HG03571 (cell line): Measurements from ENCODE around the gene MC3R.
"Not testable (repeated sequence)": the region's sequence is repeated elsewhere in the genome, so short reads cannot be mapped to it uniquely, and the experiment has no call there.

Experiments used
- ATAC-seq: cut with Tn5 transposase; IDR thresholded peaks from one replicate; pipeline ENCODE4 v1.9.1; 2021; ENCODE audit not compliant: unreplicated experiment

Gene MC3R

GRCh38 chr20:56247954-56248782 lies at the start of gene MC3R:
TSS of gene MC3R (plus strand) at chr20:56248732. CDS start at chr20:56248844, 112 bp downstream.
- no peak for ATAC-seq

- ATAC-seq = no peak
These were observed 48.1 kb upstream of the MC3R start for GRCh38 chr20:56200456-56200855.

GRCh38 chr20:56202493-56203077 lies 45.9 kb upstream of the MC3R start:
- ATAC-seq = no peak

GRCh38 chr20:56204206-56204605 lies 44.3 kb upstream of the MC3R start:
- no peak for ATAC-seq

GRCh38 chr20:56205346-56205745 lies 43.2 kb upstream of the MC3R start:
- ATAC-seq = no peak

GRCh38 chr20:56207656-56208055 lies 40.9 kb upstream of the MC3R start:
- ATAC-seq = no peak

GRCh38 chr20:56208121-56208520 lies 40.4 kb upstream of the MC3R start:
- ATAC-seq = no peak

GRCh38 chr20:56211051-56211450 lies 37.5 kb upstream of the MC3R start:
- no peak for ATAC-seq

- no peak for ATAC-seq
These were observed 36.4 kb upstream of the MC3R start for GRCh38 chr20:56212091-56212490.

GRCh38 chr20:56213321-56213720 lies 35.2 kb upstream of the MC3R start:
- no peak for ATAC-seq

- no peak for ATAC-seq
These were observed 33.4 kb upstream of the MC3R start for GRCh38 chr20:56215115-56215514.

- ATAC-seq = no peak
These were observed 30.7 kb upstream of the MC3R start for GRCh38 chr20:56217829-56218228.

- not testable (repeated sequence) for ATAC-seq
These were observed 27.3 kb upstream of the MC3R start for GRCh38 chr20:56221186-56221585.

GRCh38 chr20:56222201-56222600 lies 26.3 kb upstream of the MC3R start:
- no peak for ATAC-seq

- ATAC-seq = no peak
These were observed 25.6 kb upstream of the MC3R start for GRCh38 chr20:56222945-56223344.

- ATAC-seq = no peak
These were observed 25.2 kb upstream of the MC3R start for GRCh38 chr20:56223352-56223751.

- ATAC-seq = no peak
These were observed 20.5 kb upstream of the MC3R start for GRCh38 chr20:56228021-56228420.

- ATAC-seq = no peak
These were observed 18.7 kb upstream of the MC3R start for GRCh38 chr20:56229812-56230211.

- no peak for ATAC-seq
These were observed 14.4 kb upstream of the MC3R start for GRCh38 chr20:56234110-56234509.

- ATAC-seq = no peak
These were observed 11.2 kb upstream of the MC3R start for GRCh38 chr20:56237335-56237734.

GRCh38 chr20:56244259-56244658 lies 4.3 kb upstream of the MC3R start:
- no peak for ATAC-seq

- ATAC-seq = no peak
These were observed 2.8 kb upstream of the MC3R start for GRCh38 chr20:56245761-56246160.
